ENCODE measurements around the gene MYO5A.

DNA sequence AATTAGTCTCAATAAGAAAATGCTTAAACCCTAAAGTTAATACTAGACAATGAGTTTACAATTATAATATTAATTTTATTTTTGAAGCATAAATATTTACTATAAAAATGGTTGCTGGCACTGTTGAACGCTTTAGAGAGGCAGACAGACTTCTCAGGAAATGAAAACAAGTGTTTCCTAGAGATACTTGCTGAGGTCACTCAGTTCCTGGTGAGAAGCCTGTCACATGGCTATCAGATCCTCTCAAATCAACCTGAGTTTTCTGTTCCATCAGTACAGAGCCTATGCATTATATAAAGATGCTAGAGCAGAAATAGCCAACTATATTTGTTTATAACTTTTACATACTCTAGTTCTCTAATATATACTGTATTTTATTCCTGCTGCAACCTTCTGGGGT lies 109.2 kb downstream of the MYO5A start:
- TF ChIP-seq, protein P1, sequence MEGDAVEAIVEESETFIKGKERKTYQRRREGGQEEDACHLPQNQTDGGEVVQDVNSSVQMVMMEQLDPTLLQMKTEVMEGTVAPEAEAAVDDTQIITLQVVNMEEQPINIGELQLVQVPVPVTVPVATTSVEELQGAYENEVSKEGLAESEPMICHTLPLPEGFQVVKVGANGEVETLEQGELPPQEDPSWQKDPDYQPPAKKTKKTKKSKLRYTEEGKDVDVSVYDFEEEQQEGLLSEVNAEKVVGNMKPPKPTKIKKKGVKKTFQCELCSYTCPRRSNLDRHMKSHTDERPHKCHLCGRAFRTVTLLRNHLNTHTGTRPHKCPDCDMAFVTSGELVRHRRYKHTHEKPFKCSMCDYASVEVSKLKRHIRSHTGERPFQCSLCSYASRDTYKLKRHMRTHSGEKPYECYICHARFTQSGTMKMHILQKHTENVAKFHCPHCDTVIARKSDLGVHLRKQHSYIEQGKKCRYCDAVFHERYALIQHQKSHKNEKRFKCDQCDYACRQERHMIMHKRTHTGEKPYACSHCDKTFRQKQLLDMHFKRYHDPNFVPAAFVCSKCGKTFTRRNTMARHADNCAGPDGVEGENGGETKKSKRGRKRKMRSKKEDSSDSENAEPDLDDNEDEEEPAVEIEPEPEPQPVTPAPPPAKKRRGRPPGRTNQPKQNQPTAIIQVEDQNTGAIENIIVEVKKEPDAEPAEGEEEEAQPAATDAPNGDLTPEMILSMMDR (conservative IDR thresholded peaks at IDR 0.05 in 1 of 2, IDR thresholded peaks at IDR 0.05 in 1 of 2; ENCODE audit: low read depth in 1 of 2, low read length in 2 of 2) = no peak
- TF ChIP-seq EZH2 (IDR thresholded peaks at IDR 0.05; ENCODE audit: low read length, missing control alignments) = no peak

All from fibroblast of lung (primary cell).